HepG2 (cell line): Measurements from ENCODE around the gene FMNL2. TPM values are rescaled to one million over a fixed set of nuclear protein-coding genes. Genes with fewer than 3 reads are reported as not detected.

Source experiments
- ATAC-seq: fragments of 200-7000 bp; cut with Tn5 transposase; 3 replicates; pipeline ENCODE4 v1.9.1; 2020; ENCODE audit warnings: mild to moderate bottlenecking, moderate library complexity
- BruUV-seq: library from RNA; stranded (reverse); fragments of 400-500 nt; replicated peaks from 2 replicates; lab custom pipeline; 2021; lab: Mats Ljungman, UMichigan
- CTCF ChIA-PET: fragments of 300-600 bp; formaldehyde crosslinking; extraction: SDS; loops from one replicate; lab custom pipeline; 2021; ENCODE audit warnings: low total read pairs, inconsistent platforms, low intra/inter-chr PET ratio; lab: Yijun Ruan, JAX
- POLR2A ChIA-PET: fragments of 350-600 bp; sonication (Branson Sonifier 250); formaldehyde crosslinking; loops from one replicate; lab custom pipeline; 2020; ENCODE audit warnings: antibody characterized with exemption, inconsistent platforms; lab: Yijun Ruan, JAX
- DNase-seq: peaks from one replicate; pipeline ENCODE4 v3.0.0-alpha.2; 2015; ENCODE audit warnings: low spot score
- FAIRE-seq: peaks from 3 replicates; lab custom pipeline; 2011; peaks lifted over from hg19 to GRCh38; lab: Jason Lieb, UNC
- H2AFZ ChIP-seq: one replicate; pipeline ENCODE4 v1.6.1; 2011; ENCODE audit warnings: low read length, inconsistent platforms
- H3K27ac ChIP-seq: fragments of 300-600 bp; 3 replicates; pipeline ENCODE4 v1.8.0; 2011; ENCODE audit warnings: mixed run types, mild to moderate bottlenecking, mixed read lengths, low read length, inconsistent platforms; ENCODE audit not compliant: insufficient read depth; ENCODE audit errors: extremely low read length
- H3K27me3 ChIP-seq, 2 experiments: fragments of 200-600 bp in 1 of 2; 2 replicates in 1 of 2; 3 replicates in 1 of 2; pipeline versions ENCODE4 v1.6.0 to v1.8.0; 2011; ENCODE audit warnings: low read length in 2 of 2, mild to moderate bottlenecking in 2 of 2, moderate library complexity in 2 of 2, inconsistent platforms in 1 of 2; ENCODE audit not compliant: insufficient read depth in 2 of 2, control insufficient read depth in 1 of 2
- H3K36me3 ChIP-seq, 2 experiments: fragments of 200-600 bp in 1 of 2; replicated peaks in 1 of 2; 2 replicates in 1 of 2; 3 replicates in 1 of 2; pipeline versions ENCODE4 v1.5.1 to v1.8.0; 2011; ENCODE audit warnings: low read length in 2 of 2, inconsistent platforms in 1 of 2; ENCODE audit not compliant: insufficient read depth in 2 of 2, control insufficient read depth in 1 of 2
- H3K4me1 ChIP-seq: 2 replicates; pipeline ENCODE4 v1.5.1; 2012; ENCODE audit warnings: low read length, inconsistent platforms; ENCODE audit not compliant: insufficient read depth
- H3K4me2 ChIP-seq: 2 replicates; pipeline ENCODE4 v1.6.0; 2011; ENCODE audit warnings: low read depth, low read length, inconsistent platforms
- H3K4me3 ChIP-seq, 3 experiments: fragments of 200-600 bp in 1 of 3; sonication (generic), shearing (Covaris generic) in 1 of 3; replicated peaks in 1 of 3; 2 replicates each; pipeline ENCODE4 v1.5.1; 2011 to 2016; ENCODE audit warnings: low read length in 3 of 3, inconsistent platforms in 2 of 3, low read depth in 2 of 3, mild to moderate bottlenecking in 2 of 3, control low read depth in 1 of 3, mixed read lengths in 1 of 3; ENCODE audit not compliant: insufficient read depth in 1 of 3
- H3K79me2 ChIP-seq: one replicate; pipeline ENCODE4 v1.6.1; 2011; ENCODE audit warnings: low read length, inconsistent platforms; ENCODE audit not compliant: insufficient read depth
- H3K9ac ChIP-seq: 2 replicates; pipeline ENCODE4 v1.6.0; 2011; ENCODE audit warnings: mild to moderate bottlenecking, low read depth, low read length, inconsistent platforms; ENCODE audit not compliant: insufficient read depth
- H3K9me3 ChIP-seq: 2 replicates; pipeline ENCODE4 v1.5.1; 2012; ENCODE audit warnings: mild to moderate bottlenecking, low read length
- H4K20me1 ChIP-seq: 2 replicates; pipeline ENCODE4 v1.6.0; 2011; ENCODE audit warnings: inconsistent platforms, mild to moderate bottlenecking, low read length, moderate library complexity; ENCODE audit not compliant: insufficient read depth
- ARNTL ChIP-seq: sonication (generic); formaldehyde crosslinking; IDR thresholded peaks from 2 replicates; pipeline ENCODE4 v1.4.0; 2020; ENCODE audit warnings: mild to moderate bottlenecking, missing genetic modification reagents
- ASH2L ChIP-seq: fragments of 300-600, 200-600 bp; sonication (generic); IDR thresholded peaks from 2 replicates; pipeline ENCODE4 v1.7.0; 2017; ENCODE audit warnings: low read depth, mild to moderate bottlenecking, moderate library complexity, mixed read lengths, low read length; ENCODE audit not compliant: insufficient read length
- CHD2 ChIP-seq: IDR thresholded peaks from 2 replicates; pipeline ENCODE4 v1.6.1; 2011; ENCODE audit warnings: low read depth, low read length, improper control_type of control experiment
- JUNB ChIP-seq: sonication (generic); formaldehyde crosslinking; IDR thresholded peaks from 2 replicates; pipeline ENCODE4 v1.8.0; 2022; ENCODE audit warnings: missing genetic modification reagents, mild to moderate bottlenecking, borderline replicate concordance
- KDM4B ChIP-seq: sonication (generic); formaldehyde crosslinking; IDR thresholded peaks from 2 replicates; pipeline ENCODE4 v1.4.0; 2020; ENCODE audit warnings: missing genetic modification reagents
- KLF6 ChIP-seq: IDR thresholded peaks from 2 replicates; pipeline ENCODE4 v1.8.0; 2016; ENCODE audit warnings: missing biosample characterization, missing genetic modification reagents
- PHF5A ChIP-seq: IDR thresholded peaks from one replicate; pipeline ENCODE4 v1.6.1; 2018; ENCODE audit warnings: low read depth, missing genetic modification reagents; ENCODE audit not compliant: unreplicated experiment
- POLR2AphosphoS2 ChIP-seq: IDR thresholded peaks from 2 replicates; pipeline ENCODE4 v1.6.1; 2011; ENCODE audit warnings: low read depth, low read length, improper control_type of control experiment
- RXRB ChIP-seq: IDR thresholded peaks from 2 replicates; pipeline ENCODE4 v1.6.1; 2016; ENCODE audit warnings: borderline replicate concordance, missing genetic modification reagents, missing compliant biosample characterization
- SP140L ChIP-seq: sonication (generic); formaldehyde crosslinking; IDR thresholded peaks from 2 replicates; pipeline ENCODE4 v1.4.0; 2020; ENCODE audit warnings: missing genetic modification reagents, borderline replicate concordance
- SRY ChIP-seq: sonication (generic); formaldehyde crosslinking; IDR thresholded peaks from 2 replicates; pipeline ENCODE4 v1.8.0; 2022; ENCODE audit warnings: mild to moderate bottlenecking, missing genetic modification reagents
- YY1 ChIP-seq: IDR thresholded peaks from 2 replicates; pipeline ENCODE4 v1.6.1; 2011; ENCODE audit warnings: low read length, low read depth, moderate library complexity, mild to moderate bottlenecking; ENCODE audit not compliant: insufficient read depth, insufficient replicate concordance
- ZFP41 ChIP-seq: sonication (generic); formaldehyde crosslinking; IDR thresholded peaks from 2 replicates; pipeline ENCODE4 v1.4.0; 2020; ENCODE audit warnings: mild to moderate bottlenecking, missing genetic modification reagents, borderline replicate concordance
- ZNF180 ChIP-seq: sonication (generic); formaldehyde crosslinking; IDR thresholded peaks from 2 replicates; pipeline ENCODE4 v1.4.0; 2020; ENCODE audit warnings: low read depth, missing genetic modification reagents, borderline replicate concordance
- ZNF234 ChIP-seq: sonication (generic); formaldehyde crosslinking; conservative IDR thresholded peaks from 2 replicates; pipeline ENCODE4 v1.5.1; 2020; ENCODE audit warnings: mild to moderate bottlenecking, missing genetic modification reagents
- ZNF251 ChIP-seq: sonication (generic); formaldehyde crosslinking; IDR thresholded peaks from 2 replicates; pipeline ENCODE4 v1.9.0; 2021; ENCODE audit warnings: mild to moderate bottlenecking, missing genetic modification reagents
- ZNF496 ChIP-seq: sonication (generic); formaldehyde crosslinking; IDR thresholded peaks from 2 replicates; pipeline ENCODE4 v1.8.1; 2023; ENCODE audit warnings: mild to moderate bottlenecking, moderate library complexity, missing genetic modification reagents; ENCODE audit not compliant: insufficient replicate concordance
- WGBS: methylation state at CpG from one replicate; pipeline ENCODE4 v1.1.6; 2017; ENCODE audit warnings: low lambda C conversion rate; 5-methylcytosine and 5-hydroxymethylcytosine counted together
- in situ Hi-C: cut with HindIII; loops from 2 replicates; pipeline ENCODE4 v1.10.0; 2017; ENCODE audit warnings: low pct_unique_long_range_greater_than_20kb; ENCODE audit not compliant: extremely low pct_ligation_motif_present
- intact Hi-C: fragments of 100-400 bp; cut with micrococcal nuclease; formaldehyde crosslinking; loops from one replicate; pipeline ENCODE4 v1.10.0; 2022; ENCODE audit not compliant: unreplicated experiment
- polyA plus RNA-seq, 8 experiments: library from polyadenylated mRNA; depleted of rRNA in 3 of 8; stranded (reverse) in 7 of 8; unstranded in 1 of 8; fragments of >200 nt; fragmentation: Illumina TruSeq in 4 of 8; extraction: Trizol in 4 of 8; gene quantifications; 2 replicates each; pipeline versions ENCODE4 v1.2.1 to v1.2.3, GENCODE V29; 2011 to 2016; ENCODE audit warnings: low read depth in 4 of 8, missing spikeins in 1 of 8, mixed read lengths in 1 of 8; ENCODE audit not compliant: insufficient read depth in 1 of 8
- total RNA-seq, 5 experiments: library from RNA; depleted of rRNA; stranded (reverse); fragments of >200 nt; fragmentation: Illumina TruSeq; extraction: Trizol; gene quantifications; 2 replicates each; pipeline ENCODE4 v1.2.3, GENCODE V29; 2016; ENCODE audit warnings: low read depth in 1 of 5
- TF ChIP-seq, protein P1 (sequence below): sonication (generic); formaldehyde crosslinking; IDR thresholded peaks from 2 replicates; pipeline ENCODE4 v1.4.0; 2020; ENCODE audit warnings: mild to moderate bottlenecking, missing genetic modification reagents
- TF ChIP-seq, protein P2 (sequence below): sonication (generic); formaldehyde crosslinking; conservative IDR thresholded peaks from 2 replicates; pipeline ENCODE4 v1.4.0; 2020; ENCODE audit warnings: missing genetic modification reagents

The FMNL2 gene
- total and polyA plus RNA-seq, 2 of the 13 experiments (the other 11 are each of a cell fraction or from before 2014, with no cell fraction given): 66.5 to 67.7 TPM

DNA sequence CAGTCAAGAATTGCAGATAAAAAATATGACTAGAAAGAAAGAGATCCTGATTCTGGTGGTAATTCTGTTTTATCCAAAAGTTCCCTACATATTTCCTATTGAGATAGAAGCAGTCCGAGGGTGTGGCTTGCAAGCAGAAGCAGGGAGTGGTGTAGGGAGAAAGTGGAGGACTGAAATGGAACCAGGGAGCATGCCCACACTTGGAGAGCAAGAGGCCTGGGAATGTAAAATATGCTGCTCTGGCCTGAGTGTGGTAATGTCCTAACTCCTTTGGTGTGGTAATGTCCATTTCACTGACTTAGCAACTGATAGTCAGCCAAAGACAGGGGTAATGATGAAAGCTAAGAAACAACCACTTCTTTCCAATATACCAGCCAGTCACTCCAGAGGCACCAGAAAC, 30.1 kb upstream of the FMNL2 start:
- Histone ChIP-seq H3K9ac (no peak overlapping the region), H2AFZ (no peak overlapping the region), H3K4me1 (peaks cover 3% of the 10 kb centered on the region), H3K4me2 (no peak overlapping the region), H3K9me3 (no peaks in the 10 kb centered on the region), H3K79me2 (no peaks in the 10 kb centered on the region), H3K27ac (no peak overlapping the region), H3K36me3 (no peaks in the 10 kb centered on the region), H3K4me3 (no peak overlapping the region)
- no TSS peak for BruUV-seq
- intact Hi-C loops (no loop called here), in situ Hi-C loops (no loop called here)
- DNase-seq (no peak), FAIRE-seq (no peak), ATAC-seq (no peak)
- 5% methylated on average over 1 of the region's 1 CpG for WGBS
- CTCF ChIA-PET: no interaction called here
- no peak for TF ChIP-seq ZNF496
- TF ChIP-seq, all 625 proteins: peak for 0
- POLR2A ChIA-PET: no interaction called here
- no peaks in the 10 kb centered on the region for H4K20me1 ChIP-seq
- H3K27me3 ChIP-seq: peaks cover 0 to 23% of the 10 kb centered on the region in 2 experiments; a peak in 2 of 5 replicates

DNA sequence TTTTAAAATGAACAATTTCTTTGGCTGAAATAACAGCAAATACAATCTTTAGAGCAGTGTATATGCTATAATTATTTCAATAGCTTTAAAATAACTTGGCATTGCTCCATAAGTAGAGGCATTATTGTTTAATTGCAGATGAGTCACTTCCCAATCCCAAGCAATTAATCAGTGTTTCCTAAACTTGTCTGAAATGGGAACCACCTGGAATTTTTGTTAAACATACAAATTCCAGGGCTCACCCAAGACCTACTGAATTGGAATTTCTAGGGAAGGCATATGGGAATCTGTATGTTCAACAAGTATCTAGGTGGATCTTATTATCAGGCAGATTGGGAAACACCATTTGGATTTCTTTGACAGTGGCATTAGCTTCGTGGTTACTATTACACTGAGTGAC, 27.1 kb upstream of the FMNL2 start:
- DNase-seq (no peak), FAIRE-seq (no peak), ATAC-seq (no peak)
- CTCF ChIA-PET: no interaction called here
- no peak overlapping the region for H2AFZ ChIP-seq
- no TSS peak for BruUV-seq
- no peak overlapping the region for H3K9ac ChIP-seq
- no peaks in the 10 kb centered on the region for H3K36me3 ChIP-seq
- H3K4me2 ChIP-seq: no peak overlapping the region
- H3K4me3 ChIP-seq: no peak overlapping the region
- H3K4me1 ChIP-seq: peaks cover 9% of the 10 kb centered on the region
- intact Hi-C loops: no loop called here
- H3K9me3 ChIP-seq: no peaks in the 10 kb centered on the region
- no peaks in the 10 kb centered on the region for H3K79me2 ChIP-seq
- H3K27me3 ChIP-seq: peaks cover 0 to 5% of the 10 kb centered on the region in 2 experiments; a peak in 1 of 5 replicates
- WGBS: 0% methylated on average over 1 of the region's 1 CpG
- no peak overlapping the region for H3K27ac ChIP-seq
- no peaks in the 10 kb centered on the region for H4K20me1 ChIP-seq
- in situ Hi-C loops: no loop called here
- POLR2A ChIA-PET: interaction anchor here (0.6 kb wide), 1 partner anchor 31 kb away, joined by 3 read pairs; no protein-coding TSS in a partner anchor
- no peak for TF ChIP-seq ZNF251 (CRISPR knock-in tag)
- TF ChIP-seq, protein P1, sequence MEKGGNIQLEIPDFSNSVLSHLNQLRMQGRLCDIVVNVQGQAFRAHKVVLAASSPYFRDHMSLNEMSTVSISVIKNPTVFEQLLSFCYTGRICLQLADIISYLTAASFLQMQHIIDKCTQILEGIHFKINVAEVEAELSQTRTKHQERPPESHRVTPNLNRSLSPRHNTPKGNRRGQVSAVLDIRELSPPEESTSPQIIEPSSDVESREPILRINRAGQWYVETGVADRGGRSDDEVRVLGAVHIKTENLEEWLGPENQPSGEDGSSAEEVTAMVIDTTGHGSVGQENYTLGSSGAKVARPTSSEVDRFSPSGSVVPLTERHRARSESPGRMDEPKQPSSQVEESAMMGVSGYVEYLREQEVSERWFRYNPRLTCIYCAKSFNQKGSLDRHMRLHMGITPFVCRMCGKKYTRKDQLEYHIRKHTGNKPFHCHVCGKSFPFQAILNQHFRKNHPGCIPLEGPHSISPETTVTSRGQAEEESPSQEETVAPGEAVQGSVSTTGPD (CRISPR knock-in tag): no peak
- no peak for TF ChIP-seq ZNF234
- TF ChIP-seq SP140L (CRISPR knock-in tag): no peak
- TF ChIP-seq CHD2: no peak
- no peak for TF ChIP-seq ZNF180
- no peak for TF ChIP-seq RXRB (CRISPR knock-in tag)
- no peak for TF ChIP-seq POLR2AphosphoS2
- no peak for TF ChIP-seq JUNB
- TF ChIP-seq KDM4B (CRISPR knock-in tag): no peak
- TF ChIP-seq, protein P2, sequence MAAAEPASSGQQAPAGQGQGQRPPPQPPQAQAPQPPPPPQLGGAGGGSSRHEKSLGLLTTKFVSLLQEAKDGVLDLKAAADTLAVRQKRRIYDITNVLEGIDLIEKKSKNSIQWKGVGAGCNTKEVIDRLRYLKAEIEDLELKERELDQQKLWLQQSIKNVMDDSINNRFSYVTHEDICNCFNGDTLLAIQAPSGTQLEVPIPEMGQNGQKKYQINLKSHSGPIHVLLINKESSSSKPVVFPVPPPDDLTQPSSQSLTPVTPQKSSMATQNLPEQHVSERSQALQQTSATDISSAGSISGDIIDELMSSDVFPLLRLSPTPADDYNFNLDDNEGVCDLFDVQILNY (CRISPR knock-in tag): no peak
- no peak for TF ChIP-seq SRY (CRISPR knock-in tag)
- TF ChIP-seq YY1: no peak
- TF ChIP-seq KLF6 (CRISPR knock-in tag): no peak
- no peak for TF ChIP-seq ZFP41 (CRISPR knock-in tag)
- TF ChIP-seq ASH2L: no peak
- TF ChIP-seq PHF5A (CRISPR knock-in tag): no peak
- TF ChIP-seq ARNTL (CRISPR knock-in tag): no peak
